Stomach (tissue), 9 donors: ENCODE data around the gene STK26. TPM values are rescaled to one million over a fixed set of nuclear protein-coding genes. Genes with fewer than 3 reads are reported as not detected.

Source experiments
- DNase-seq, 2 donors: peaks; one replicate each; pipeline versions ENCODE4 v3.0.0 to v3.0.0-alpha.2; 2013 to 2019
- H3K27ac ChIP-seq, 5 donors: fragments of 200-600 bp in 4 of 5; sonication (generic) in 4 of 5; one replicate each; pipeline ENCODE4 v1.5.1; 2013 to 2019; ENCODE audit warnings: mild to moderate bottlenecking in 1 of 5, moderate library complexity in 1 of 5
- H3K27me3 ChIP-seq, 3 donors: fragments of 200-600 bp; sonication (generic); one replicate each; pipeline ENCODE4 v1.5.1; 2017 to 2019; ENCODE audit warnings: mixed run types in 1 of 3
- H3K36me3 ChIP-seq, 4 donors: fragments of 200-600 bp; sonication (generic); 1 replicate in 3 of 4; 2 replicates in 1 of 4; pipeline ENCODE4 v1.5.1; 2016 to 2019
- H3K4me1 ChIP-seq, 4 donors: fragments of 200-600 bp; sonication (generic); one replicate each; pipeline ENCODE4 v1.5.1; 2016 to 2019
- H3K4me3 ChIP-seq, 4 donors: fragments of 200-600 bp; sonication (generic) in 3 of 4; one replicate each; pipeline ENCODE4 v1.5.1; 2016 to 2019; ENCODE audit warnings: mild to moderate bottlenecking in 1 of 4
- H3K9me3 ChIP-seq, 4 donors: fragments of 200-600 bp; sonication (generic); one replicate each; pipeline ENCODE4 v1.5.1; 2016 to 2019
- EP300 ChIP-seq: sonication (generic); formaldehyde crosslinking; IDR thresholded peaks from one replicate; pipeline ENCODE4 v1.6.1; 2017; ENCODE audit warnings: antibody characterized with exemption
- POLR2A ChIP-seq, 4 donors: fragments of 450-650 bp; IDR thresholded peaks; one replicate each; pipeline ENCODE4 v1.6.1; 2016; ENCODE audit warnings: antibody characterized with exemption in 4 of 4, control low read depth in 2 of 4, mild to moderate bottlenecking in 1 of 4, moderate library complexity in 1 of 4
- POLR2AphosphoS5 ChIP-seq, 3 donors: sonication (generic); formaldehyde crosslinking; IDR thresholded peaks; one replicate each; pipeline ENCODE4 v1.6.1; 2016; ENCODE audit warnings: antibody characterized with exemption in 3 of 3
- WGBS, 5 donors: extraction: QIAGEN DNeasy Blood & Tissue Kit in 3 of 5; methylation state at CpG; one replicate each; pipeline versions ENCODE4 v1.1.5 to v1.1.7; 2013 to 2018; 5-methylcytosine and 5-hydroxymethylcytosine counted together
- intact Hi-C: fragments of 100-400 bp; cut with DNase I; formaldehyde crosslinking; loops from one replicate; pipeline ENCODE4 v1.15.1; 2023; ENCODE audit warnings: low total_unique reads
- polyA plus RNA-seq, 3 donors: library from polyadenylated mRNA; stranded (reverse); fragments of 200-250 nt; gene quantifications; one replicate each; pipeline ENCODE4 v1.2.3, GENCODE V29; 2013
- total RNA-seq, 5 donors: library from RNA; depleted of rRNA; stranded (reverse); fragments of >200 nt; gene quantifications; one replicate each; pipeline versions ENCODE4 v1.1.0 to v1.2.3, GENCODE V29; 2014 to 2016
- TF ChIP-seq, protein P1 (sequence below), 7 experiments: fragments of 450-650 bp in 4 of 7; fragments of 200-600 bp in 3 of 7; sonication (generic) in 3 of 7; IDR thresholded peaks; one replicate each; pipeline ENCODE4 v1.5.1; 2016 to 2019; ENCODE audit warnings: antibody characterized with exemption in 7 of 7, control low read depth in 2 of 7, mild to moderate bottlenecking in 1 of 7
- donor health status: healthy with polysubstance abuse.
- donor health status: Bipolar disorder and iron deficiency.
- donor health status: healthy.

Gene STK26
- total and polyA plus RNA-seq, 8 donors: 3.6 to 34.0 (median 10.2) TPM

DNA sequence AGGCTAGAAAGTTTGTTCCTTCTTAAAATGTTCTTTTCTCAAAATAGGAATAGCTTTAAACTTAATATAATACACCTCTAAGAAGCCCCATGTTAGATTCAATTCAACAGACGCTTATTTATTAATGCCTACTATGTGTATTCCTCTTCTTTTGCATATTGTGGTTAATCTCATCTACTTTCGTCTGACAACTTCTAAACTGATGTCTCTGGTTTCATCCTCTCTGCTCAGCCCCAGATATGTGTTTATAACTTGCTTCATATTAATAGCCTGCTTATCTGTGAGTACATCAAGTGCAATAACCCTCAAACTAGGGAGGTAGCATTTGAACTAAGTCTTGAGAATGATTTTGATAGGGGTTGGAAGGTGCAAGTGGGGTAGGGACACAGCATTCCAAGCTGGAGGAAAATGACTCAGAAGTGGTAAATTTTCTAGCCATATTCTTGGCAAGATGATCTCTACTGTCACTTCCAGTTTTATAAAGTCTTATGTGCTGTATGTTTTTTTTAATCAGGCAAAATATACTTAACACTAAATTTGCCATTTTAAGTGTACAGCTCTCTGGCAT lies 37.0 kb downstream of the STK26 start:
- DNase-seq: no peak
- Histone ChIP-seq H3K4me1 (no peaks in the 10 kb centered on the region), H3K9me3 (no peaks in the 10 kb centered on the region), H3K36me3 (no peaks in the 10 kb centered on the region), H3K27ac (no peak overlapping the region), H3K27me3 (peaks cover 0 to 8% (median 0%) of the 10 kb centered on the region in 3 donors), H3K4me3 (no peak overlapping the region)
- TF ChIP-seq POLR2A (IDR thresholded peaks at IDR 0.05) (no peak), EP300 (no peak), POLR2AphosphoS5 (IDR thresholded peaks at IDR 0.05) (no peak)
- TF ChIP-seq, protein P1, sequence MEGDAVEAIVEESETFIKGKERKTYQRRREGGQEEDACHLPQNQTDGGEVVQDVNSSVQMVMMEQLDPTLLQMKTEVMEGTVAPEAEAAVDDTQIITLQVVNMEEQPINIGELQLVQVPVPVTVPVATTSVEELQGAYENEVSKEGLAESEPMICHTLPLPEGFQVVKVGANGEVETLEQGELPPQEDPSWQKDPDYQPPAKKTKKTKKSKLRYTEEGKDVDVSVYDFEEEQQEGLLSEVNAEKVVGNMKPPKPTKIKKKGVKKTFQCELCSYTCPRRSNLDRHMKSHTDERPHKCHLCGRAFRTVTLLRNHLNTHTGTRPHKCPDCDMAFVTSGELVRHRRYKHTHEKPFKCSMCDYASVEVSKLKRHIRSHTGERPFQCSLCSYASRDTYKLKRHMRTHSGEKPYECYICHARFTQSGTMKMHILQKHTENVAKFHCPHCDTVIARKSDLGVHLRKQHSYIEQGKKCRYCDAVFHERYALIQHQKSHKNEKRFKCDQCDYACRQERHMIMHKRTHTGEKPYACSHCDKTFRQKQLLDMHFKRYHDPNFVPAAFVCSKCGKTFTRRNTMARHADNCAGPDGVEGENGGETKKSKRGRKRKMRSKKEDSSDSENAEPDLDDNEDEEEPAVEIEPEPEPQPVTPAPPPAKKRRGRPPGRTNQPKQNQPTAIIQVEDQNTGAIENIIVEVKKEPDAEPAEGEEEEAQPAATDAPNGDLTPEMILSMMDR (IDR thresholded peaks at IDR 0.05): no peak
- intact Hi-C loops: no loop called here
- WGBS, 5 donors: 69 to 91% (median 86%) methylated on average over 2 of the region's 2 CpGs

- Histone ChIP-seq H3K27me3 (peaks cover 0 to 2% (median 0%) of the 10 kb centered on the region in 3 donors), H3K4me3 (no peak overlapping the region), H3K27ac (no peak overlapping the region), H3K9me3 (no peaks in the 10 kb centered on the region), H3K4me1 (no peaks in the 10 kb centered on the region), H3K36me3 (no peaks in the 10 kb centered on the region)
- 62 to 100% (median 89%) methylated on average over 3 of the region's 3 CpGs for WGBS, 5 donors
- DNase-seq: no peak
- intact Hi-C loops: no loop called here
- TF ChIP-seq POLR2A (IDR thresholded peaks at IDR 0.05) (no peak), EP300 (no peak), POLR2AphosphoS5 (IDR thresholded peaks at IDR 0.05) (no peak)
- TF ChIP-seq, protein P1 (IDR thresholded peaks at IDR 0.05): no peak
These were observed 40.2 kb downstream of the STK26 start for GRCh38 chrX:132063334-132063733.

GRCh38 chrX:132063862-132064261 lies 40.8 kb downstream of the STK26 start:
- Histone ChIP-seq H3K36me3 (peaks cover 0 to 3% (median 0%) of the 10 kb centered on the region in 4 donors), H3K27ac (no peak overlapping the region), H3K4me1 (no peaks in the 10 kb centered on the region), H3K4me3 (no peak overlapping the region), H3K9me3 (no peaks in the 10 kb centered on the region), H3K27me3 (peaks cover 0 to 2% (median 0%) of the 10 kb centered on the region in 3 donors)
- TF ChIP-seq, protein P1 (IDR thresholded peaks at IDR 0.05): no peak
- TF ChIP-seq POLR2AphosphoS5 (IDR thresholded peaks at IDR 0.05): no peak
- no peak for TF ChIP-seq POLR2A (IDR thresholded peaks at IDR 0.05)
- no peak for TF ChIP-seq EP300
- intact Hi-C loops: no loop called here
- WGBS, 5 donors: 56 to 94% (median 80%) methylated on average over 4 of the region's 4 CpGs
- no peak for DNase-seq

DNA sequence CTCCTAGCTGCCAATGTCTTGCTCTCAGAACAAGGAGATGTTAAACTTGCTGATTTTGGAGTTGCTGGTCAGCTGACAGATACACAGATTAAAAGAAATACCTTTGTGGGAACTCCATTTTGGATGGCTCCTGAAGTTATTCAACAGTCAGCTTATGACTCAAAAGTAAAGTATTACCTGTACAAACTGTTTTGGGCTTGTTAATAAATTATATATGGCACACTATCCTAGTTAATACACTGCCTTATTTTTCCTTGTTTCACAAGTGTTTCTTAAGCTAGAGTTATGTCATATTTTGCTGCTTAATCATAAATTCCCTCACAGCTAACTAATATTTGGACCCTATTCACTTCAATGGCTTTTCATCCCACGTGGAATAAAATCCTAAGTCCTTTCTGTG lies 45.3 kb downstream of the STK26 start:
- no peak for DNase-seq
- no peak for TF ChIP-seq EP300
- TF ChIP-seq, protein P1 (IDR thresholded peaks at IDR 0.05): no peak
- no peak for TF ChIP-seq POLR2AphosphoS5 (IDR thresholded peaks at IDR 0.05)
- TF ChIP-seq POLR2A (IDR thresholded peaks at IDR 0.05): no peak
- H3K9me3 ChIP-seq: no peaks in the 10 kb centered on the region
- no peaks in the 10 kb centered on the region for H3K4me1 ChIP-seq
- H3K27me3 ChIP-seq: no peaks in the 10 kb centered on the region
- WGBS, 5 donors: 59 to 86% (median 75%) methylated on average over 1 of the region's 1 CpG
- no peak overlapping the region for H3K27ac ChIP-seq
- intact Hi-C loops: no loop called here
- H3K4me3 ChIP-seq: no peak overlapping the region
- peaks cover 0 to 9% (median 0%) of the 10 kb centered on the region in 4 donors for H3K36me3 ChIP-seq
